ENCODE data around the gene ARSG. TPM values are rescaled to one million over a fixed set of nuclear protein-coding genes. Genes with fewer than 3 reads are reported as not detected.

ARSG gene
- total RNA-seq, 1 experiment from 2014 or later, result 1.0 TPM

DNA sequence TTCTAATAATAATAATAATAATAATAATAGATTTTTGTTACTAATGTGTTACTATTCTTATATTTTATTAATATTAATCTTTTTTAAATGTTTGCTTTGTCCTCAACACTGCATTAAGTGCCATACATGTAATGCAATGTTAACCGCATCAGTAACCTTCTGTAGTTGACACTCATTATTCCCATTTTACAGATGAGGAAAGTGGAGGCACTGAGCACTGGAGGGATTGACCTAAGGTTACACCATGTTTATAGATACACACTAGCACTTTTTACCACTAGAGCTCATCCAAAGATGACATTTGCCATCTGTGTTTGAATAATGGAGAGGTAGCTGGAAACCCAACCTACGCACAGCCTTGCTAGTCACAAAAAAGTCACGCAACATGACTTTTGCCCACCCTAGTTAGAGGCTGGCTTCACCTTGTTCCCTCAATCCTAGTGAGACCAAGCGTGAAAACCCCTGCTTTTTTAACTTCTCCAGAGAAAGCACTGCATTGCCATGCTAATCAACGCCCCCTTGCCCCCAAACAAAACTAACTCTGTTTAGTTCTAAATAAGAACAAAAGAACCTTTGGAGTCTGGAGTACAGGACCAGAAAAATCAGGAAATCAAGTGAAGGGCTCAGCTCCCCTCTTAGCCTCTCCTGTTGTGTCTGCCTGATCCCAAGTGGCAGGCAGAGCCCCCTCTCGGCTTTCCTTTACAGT, 2.3 kb downstream of the ARSG start:
- Histone ChIP-seq H3K27ac (no peak overlapping the region), H3K36me3 (no peaks in the 10 kb centered on the region), H3K4me1 (no peaks in the 10 kb centered on the region), H3K4me3 (no peak overlapping the region), H3K9me3 (replicated peaks) (no peaks in the 10 kb centered on the region), H3K27me3 (peaks cover 8% of the 10 kb centered on the region; the same call in 1 of the 2 replicates)
- no peak for DNase-seq

DNA sequence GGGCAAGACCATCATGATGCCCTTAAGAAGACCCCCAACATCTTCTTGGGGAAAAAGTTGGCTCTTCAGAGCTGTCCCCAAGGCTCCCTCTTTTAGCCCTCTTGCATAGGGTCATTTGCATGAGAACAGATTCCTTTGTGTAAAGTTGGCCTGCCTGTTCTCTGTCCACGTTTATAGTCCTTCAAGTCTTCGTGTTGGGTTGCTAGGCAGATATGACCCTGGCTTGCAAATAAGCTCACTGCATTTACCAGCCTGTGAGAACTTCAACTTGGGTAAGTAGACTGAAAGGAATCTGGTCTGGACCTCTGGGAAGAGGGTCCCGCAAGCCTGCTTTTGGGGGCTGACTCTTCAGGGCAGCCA, 2.9 kb downstream of the ARSG start:
- no peaks in the 10 kb centered on the region for H3K9me3 ChIP-seq (replicated peaks)
- H3K27me3 ChIP-seq, result peaks cover 8% of the 10 kb centered on the region; the same call in 1 of the 2 replicates
- no peak for DNase-seq
- no peaks in the 10 kb centered on the region for H3K36me3 ChIP-seq
- H3K4me3 ChIP-seq, result no peak overlapping the region
- no peaks in the 10 kb centered on the region for H3K4me1 ChIP-seq
- no peak overlapping the region for H3K27ac ChIP-seq

DNA sequence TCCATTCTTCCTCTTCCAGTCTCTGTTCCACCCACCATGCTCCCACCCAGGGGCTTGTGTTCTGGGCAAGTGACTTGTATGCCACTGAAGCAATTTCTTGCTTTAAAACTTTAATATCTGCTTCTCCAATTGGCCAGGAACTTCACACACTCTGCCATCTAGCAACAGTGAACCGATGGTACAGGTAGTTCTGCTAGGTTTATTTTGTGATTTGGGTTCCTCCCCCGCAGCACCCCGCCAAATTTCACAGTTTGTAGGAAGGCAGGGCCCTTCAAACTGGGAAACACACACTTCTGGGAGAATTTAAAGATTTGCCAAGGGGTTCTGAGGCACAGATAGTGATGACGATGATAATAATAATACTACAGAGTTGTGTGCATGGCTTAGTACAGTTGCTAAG, 3.3 kb downstream of the ARSG start:
- H3K27ac ChIP-seq, result no peak overlapping the region
- no peaks in the 10 kb centered on the region for H3K9me3 ChIP-seq (replicated peaks)
- no peak overlapping the region for H3K4me3 ChIP-seq
- H3K36me3 ChIP-seq, result no peaks in the 10 kb centered on the region
- DNase-seq, result no peak
- H3K27me3 ChIP-seq, result peaks cover 8% of the 10 kb centered on the region; the same call in 1 of the 2 replicates
- H3K4me1 ChIP-seq, result no peaks in the 10 kb centered on the region

DNA sequence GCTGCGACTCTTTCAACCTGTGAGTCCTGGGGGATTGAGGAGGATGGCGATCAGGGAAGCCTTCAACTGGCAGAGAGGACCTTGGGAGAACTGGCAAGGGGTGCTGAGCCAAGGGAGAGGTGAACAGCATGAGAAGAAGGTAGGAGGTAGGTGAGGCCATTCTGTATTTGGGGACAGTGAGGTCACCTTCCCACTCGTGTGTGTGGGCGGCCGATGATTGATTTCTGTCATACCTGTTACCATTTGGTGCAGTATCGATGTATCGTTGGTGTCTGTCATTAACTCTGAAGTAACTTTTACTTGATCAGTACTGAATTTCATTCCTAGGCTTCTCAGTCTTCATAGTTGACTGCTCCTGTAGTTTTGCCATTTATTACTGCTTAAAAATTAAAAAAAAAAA, 3.8 kb downstream of the ARSG start:
- no peak overlapping the region for H3K4me3 ChIP-seq
- no peak overlapping the region for H3K27ac ChIP-seq
- no peaks in the 10 kb centered on the region for H3K9me3 ChIP-seq (replicated peaks)
- peaks cover 8% of the 10 kb centered on the region; the same call in 1 of the 2 replicates for H3K27me3 ChIP-seq
- H3K4me1 ChIP-seq, result no peaks in the 10 kb centered on the region
- H3K36me3 ChIP-seq, result no peaks in the 10 kb centered on the region
- no peak for DNase-seq

DNA sequence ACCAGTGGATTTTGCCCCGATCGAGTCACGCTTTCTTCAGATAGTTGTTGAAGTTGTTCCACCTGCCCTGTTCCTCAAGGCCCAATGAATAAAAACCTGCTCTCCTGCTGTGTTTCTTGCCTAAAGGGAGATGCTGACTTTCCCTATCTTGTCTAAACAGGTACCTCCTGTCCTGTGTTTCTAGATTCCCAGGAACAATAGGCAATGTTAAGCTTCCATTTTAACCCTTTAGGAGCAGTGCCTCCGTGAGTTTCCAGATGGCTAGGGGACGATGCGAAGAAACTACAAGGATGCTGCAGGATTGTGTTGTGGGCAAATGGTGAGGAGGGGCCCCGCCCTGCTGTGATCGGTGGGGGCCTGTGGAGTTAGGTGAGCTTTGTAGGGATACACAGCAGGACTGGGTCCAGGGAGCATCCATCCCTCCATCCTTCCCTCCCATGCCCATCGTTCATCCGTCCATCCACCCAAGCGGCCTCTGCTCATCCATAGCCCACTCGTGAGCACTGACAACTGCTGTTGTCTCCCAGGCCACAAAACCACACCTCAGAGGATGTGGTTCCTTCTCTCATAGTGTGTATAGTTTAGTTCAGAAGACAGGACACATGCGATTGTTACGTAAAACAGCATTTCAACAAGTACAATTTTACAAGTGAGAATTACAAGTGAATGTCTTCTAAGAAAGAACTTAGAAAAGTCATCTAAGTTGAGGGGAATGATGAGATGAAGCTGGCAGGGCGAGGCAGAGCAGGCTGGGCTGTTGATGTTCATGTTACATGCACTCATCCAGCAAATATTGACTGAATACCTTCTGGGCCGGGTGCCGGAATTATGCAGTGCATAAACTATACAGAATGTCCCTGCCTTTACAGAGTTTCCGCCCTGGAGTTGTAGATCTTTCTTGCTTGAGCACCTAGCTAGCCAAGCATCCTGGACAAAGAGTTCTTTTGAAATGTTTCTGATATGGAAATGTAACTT, 5.2 kb downstream of the ARSG start:
- DNase-seq, result no peak
- H3K9me3 ChIP-seq (replicated peaks), result no peaks in the 10 kb centered on the region
- peaks cover under 1% of the 10 kb centered on the region for H3K4me1 ChIP-seq
- H3K36me3 ChIP-seq, result no peaks in the 10 kb centered on the region
- H3K27ac ChIP-seq, result no peak overlapping the region
- H3K4me3 ChIP-seq, result no peak overlapping the region
- peaks cover 8% of the 10 kb centered on the region; the same call in 1 of the 2 replicates for H3K27me3 ChIP-seq

DNA sequence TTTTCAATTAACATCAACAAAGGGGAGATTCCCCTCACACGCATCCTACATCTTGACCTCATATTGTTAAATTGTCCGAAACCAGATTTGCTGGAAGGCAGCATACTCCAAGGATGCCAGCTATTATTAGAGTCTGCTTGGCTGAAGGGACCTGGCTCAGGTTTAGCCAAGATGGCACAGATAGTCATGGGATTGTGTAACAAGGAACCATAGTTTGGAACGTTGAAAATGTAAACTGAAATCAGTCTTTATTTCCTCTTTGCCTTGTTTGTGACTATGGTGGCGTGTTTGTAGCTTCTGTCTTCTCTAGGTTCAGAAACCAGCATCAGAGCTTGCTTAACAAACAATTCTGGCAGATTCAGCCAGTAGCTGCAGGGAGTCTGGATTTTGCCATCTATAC, 5.9 kb downstream of the ARSG start:
- no peak for DNase-seq
- Histone ChIP-seq H3K27ac (no peak overlapping the region), H3K36me3 (no peaks in the 10 kb centered on the region), H3K4me1 (peaks cover 8% of the 10 kb centered on the region), H3K9me3 (replicated peaks) (no peaks in the 10 kb centered on the region), H3K4me3 (no peak overlapping the region), H3K27me3 (peaks cover 8% of the 10 kb centered on the region; the same call in 1 of the 2 replicates)

DNA sequence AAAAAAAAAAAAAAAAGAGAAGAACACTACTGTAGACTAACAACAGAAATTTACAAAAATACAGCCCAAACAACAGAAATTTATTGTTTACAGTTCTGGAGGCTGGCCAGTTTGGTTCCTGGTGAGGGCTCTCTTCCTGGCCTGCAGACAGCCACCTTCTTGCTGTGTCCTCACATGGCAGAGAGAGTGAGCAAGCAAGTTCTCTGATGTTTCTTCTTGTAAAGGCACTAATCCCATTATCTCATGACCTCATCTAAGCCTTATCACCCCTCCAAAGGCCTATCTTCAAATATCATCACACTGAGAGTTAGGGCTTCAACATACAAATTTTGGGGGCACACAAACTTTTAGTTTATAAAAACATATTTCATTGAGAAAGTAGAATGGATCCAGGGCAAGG, 7.3 kb downstream of the ARSG start:
- Histone ChIP-seq H3K27ac (no peak overlapping the region), H3K27me3 (no peaks in the 10 kb centered on the region), H3K4me3 (no peak overlapping the region), H3K9me3 (replicated peaks) (no peaks in the 10 kb centered on the region), H3K4me1 (peaks cover 15% of the 10 kb centered on the region), H3K36me3 (no peaks in the 10 kb centered on the region)
- DNase-seq, result no peak

DNA sequence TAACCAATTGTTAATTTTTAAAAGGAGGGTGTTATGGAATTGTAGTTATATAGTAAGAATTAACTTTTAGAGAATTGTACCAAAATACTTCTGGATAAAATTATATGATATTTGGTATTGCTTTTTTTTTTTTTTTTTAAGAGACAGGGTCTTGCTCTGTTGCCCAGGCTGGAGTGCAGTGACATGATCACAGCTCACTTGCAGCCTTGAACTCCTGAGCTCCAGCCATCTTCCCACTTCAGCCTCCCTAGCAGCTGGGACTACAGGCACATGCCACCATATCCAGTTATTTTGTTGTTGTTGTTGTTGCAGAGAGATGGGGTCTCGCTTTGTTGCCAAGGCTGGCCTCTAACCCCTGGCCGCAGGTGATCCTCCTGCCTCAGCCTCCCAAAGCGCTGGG, 8.5 kb downstream of the ARSG start:
- DNase-seq, result no peak
- Histone ChIP-seq H3K4me3 (no peak overlapping the region), H3K9me3 (replicated peaks) (no peaks in the 10 kb centered on the region), H3K4me1 (peaks cover 15% of the 10 kb centered on the region), H3K36me3 (no peaks in the 10 kb centered on the region), H3K27me3 (no peaks in the 10 kb centered on the region), H3K27ac (no peak overlapping the region)

DNA sequence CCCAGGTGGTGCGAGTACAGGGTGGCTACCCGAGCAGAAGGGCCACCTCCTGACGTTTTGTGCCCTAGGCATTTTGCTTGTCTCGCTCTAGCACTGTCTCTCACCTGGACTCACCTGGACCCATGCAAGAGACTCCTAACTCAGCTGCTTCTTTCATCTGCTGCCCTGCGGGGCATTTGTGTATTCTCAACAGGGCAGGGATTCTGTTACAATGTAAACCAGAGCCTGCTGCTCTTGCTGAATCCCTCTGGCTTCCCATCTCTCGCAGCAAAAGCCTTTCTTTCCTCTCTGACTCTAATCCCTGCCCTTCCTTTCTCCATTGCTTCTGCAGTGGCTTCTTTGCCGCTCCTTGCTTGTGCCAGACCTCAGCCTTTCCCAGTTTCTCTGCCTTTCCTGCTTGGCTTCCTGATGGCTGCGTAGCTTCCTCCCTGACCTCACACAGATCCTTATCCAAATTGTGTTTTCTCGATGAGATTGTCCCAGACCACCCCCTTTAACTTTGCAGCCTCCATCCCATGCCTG, 10.2 kb downstream of the ARSG start:
- DNase-seq, result peak in 1 of 2 experiments; percentile 25

DNA sequence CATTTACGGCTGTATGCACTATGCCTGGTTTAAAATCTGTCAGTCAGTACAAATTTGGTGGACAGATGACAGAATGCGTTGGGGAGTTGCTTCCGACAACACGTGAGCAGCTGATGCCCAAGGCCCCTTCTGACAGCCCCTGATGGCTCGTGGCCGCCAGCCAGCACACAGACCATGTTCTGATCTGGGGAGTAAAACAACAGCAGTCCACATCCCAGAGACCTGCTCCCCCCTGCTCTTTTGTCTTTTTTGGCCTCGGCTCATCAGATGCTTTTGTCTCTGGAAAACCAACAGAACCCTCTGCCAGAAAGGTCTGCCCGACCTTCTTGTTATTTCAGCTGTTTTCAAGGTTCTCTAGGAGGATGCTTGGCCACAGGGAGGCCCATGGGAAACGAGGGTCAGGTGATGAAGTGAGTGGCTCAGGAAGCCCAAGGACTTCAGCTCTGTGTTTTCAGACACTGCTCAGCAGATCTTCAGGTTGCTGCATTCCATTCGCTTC, 10.8 kb downstream of the ARSG start:
- H3K9me3 ChIP-seq (replicated peaks), result no peaks in the 10 kb centered on the region
- H3K27ac ChIP-seq, result no peak overlapping the region; the same call in 1 of the 2 replicates
- no peaks in the 10 kb centered on the region for H3K36me3 ChIP-seq
- H3K4me3 ChIP-seq, result no peak overlapping the region
- peaks cover 15% of the 10 kb centered on the region for H3K4me1 ChIP-seq
- peak; percentile 66 to 76 for DNase-seq
- no peaks in the 10 kb centered on the region for H3K27me3 ChIP-seq

More for the DNA sequence above, 10.2 kb downstream of the ARSG start:
- H3K4me3 ChIP-seq, result no peak overlapping the region
- H3K9me3 ChIP-seq (replicated peaks), result no peaks in the 10 kb centered on the region
- no peaks in the 10 kb centered on the region for H3K36me3 ChIP-seq
- no peaks in the 10 kb centered on the region for H3K27me3 ChIP-seq
- no peak overlapping the region for H3K27ac ChIP-seq
- H3K4me1 ChIP-seq, result peaks cover 15% of the 10 kb centered on the region

DNA sequence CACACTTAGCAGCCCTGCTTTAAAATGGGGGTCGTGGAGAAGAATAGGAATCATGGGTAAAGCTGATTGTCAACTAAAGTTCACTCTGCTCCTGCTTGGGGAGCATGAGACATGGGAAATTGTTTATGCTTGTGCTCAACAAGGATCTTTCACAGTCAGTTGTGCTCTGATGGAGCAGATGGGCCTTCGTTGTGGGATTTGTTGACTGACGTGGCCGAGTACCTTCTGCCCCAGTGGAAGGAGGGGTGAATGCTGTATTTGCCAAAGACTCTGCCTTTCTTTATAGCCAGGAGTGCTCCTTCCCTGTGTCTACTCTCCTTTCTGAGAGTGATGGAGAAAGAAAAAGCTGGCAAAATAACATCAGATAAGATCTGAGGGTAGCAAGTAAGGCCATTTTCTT, 11.4 kb downstream of the ARSG start:
- no peaks in the 10 kb centered on the region for H3K9me3 ChIP-seq (replicated peaks)
- no peaks in the 10 kb centered on the region for H3K27me3 ChIP-seq
- H3K4me3 ChIP-seq, result no peak overlapping the region
- DNase-seq, result no peak
- peaks cover 15% of the 10 kb centered on the region for H3K4me1 ChIP-seq
- no peaks in the 10 kb centered on the region for H3K36me3 ChIP-seq
- no peak overlapping the region; the same call in 1 of the 2 replicates for H3K27ac ChIP-seq

DNA sequence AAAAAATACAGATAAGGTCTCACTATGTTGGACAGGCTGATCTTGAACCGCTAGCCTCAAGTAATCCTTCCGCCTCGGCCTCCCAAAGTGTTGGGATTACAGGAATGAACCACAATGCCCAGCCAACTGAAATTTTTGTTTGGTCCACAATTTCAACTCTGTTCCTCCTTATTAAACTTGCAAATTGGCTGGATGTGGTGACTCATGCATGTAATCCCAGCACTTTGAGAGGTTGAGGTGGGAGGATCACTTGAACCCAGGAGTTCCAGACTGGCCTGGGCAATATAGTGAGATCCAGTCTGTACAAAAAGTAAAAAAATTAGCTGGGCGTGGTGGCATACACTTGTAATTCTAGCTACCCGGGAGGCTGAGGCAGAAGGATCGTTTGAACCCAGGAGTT, 13.4 kb downstream of the ARSG start:
- H3K27me3 ChIP-seq, result no peaks in the 10 kb centered on the region
- peaks cover 15% of the 10 kb centered on the region for H3K4me1 ChIP-seq
- no peak for DNase-seq
- no peak overlapping the region for H3K27ac ChIP-seq
- H3K4me3 ChIP-seq, result no peak overlapping the region
- H3K36me3 ChIP-seq, result no peaks in the 10 kb centered on the region
- H3K9me3 ChIP-seq (replicated peaks), result no peaks in the 10 kb centered on the region

DNA sequence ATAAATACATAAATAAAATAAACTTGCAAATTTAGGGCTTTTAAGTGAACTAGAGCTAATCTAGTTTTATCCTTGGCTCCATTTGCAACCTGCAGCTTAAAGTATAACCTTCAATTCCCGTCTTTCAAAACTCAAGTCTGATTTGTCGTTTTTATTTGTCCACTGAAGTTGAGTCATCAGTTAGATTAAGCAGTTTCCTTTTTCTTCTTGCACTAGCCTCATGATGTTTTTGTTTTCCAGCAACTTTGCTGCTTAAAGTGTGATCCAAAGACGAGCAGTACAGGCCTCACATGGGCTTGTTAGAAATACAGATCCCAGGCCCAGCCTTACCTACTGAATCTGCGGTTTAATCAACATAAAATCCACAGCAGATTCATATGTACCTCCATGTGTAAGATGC, 13.8 kb downstream of the ARSG start:
- H3K36me3 ChIP-seq, result no peaks in the 10 kb centered on the region
- no peak for DNase-seq
- no peak overlapping the region for H3K27ac ChIP-seq
- no peaks in the 10 kb centered on the region for H3K27me3 ChIP-seq
- H3K4me1 ChIP-seq, result peaks cover 15% of the 10 kb centered on the region
- H3K4me3 ChIP-seq, result no peak overlapping the region
- H3K9me3 ChIP-seq (replicated peaks), result no peaks in the 10 kb centered on the region

DNA sequence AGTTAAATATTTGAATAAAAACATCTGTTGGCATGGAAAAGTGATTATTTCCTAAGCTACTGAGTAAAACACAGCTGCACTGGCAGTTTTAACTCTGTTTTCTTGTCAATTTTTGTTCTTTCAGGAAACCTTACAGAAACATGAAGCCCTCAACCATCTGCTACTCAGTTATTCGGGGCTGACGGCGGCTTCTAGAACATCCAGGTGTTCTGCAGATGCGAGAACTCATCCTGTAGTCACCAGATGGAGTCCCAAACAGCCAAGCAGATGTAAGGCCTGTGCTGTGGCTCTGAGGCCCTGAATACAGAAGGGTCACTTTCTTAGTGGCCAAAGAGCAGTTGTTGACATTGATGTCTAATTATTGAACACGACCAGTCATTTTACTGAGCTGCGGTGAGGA, 15.5 kb downstream of the ARSG start:
- Histone ChIP-seq H3K4me3 (no peak overlapping the region), H3K9me3 (replicated peaks) (no peaks in the 10 kb centered on the region), H3K27me3 (no peaks in the 10 kb centered on the region), H3K27ac (no peak overlapping the region), H3K36me3 (no peaks in the 10 kb centered on the region), H3K4me1 (peaks cover 11% of the 10 kb centered on the region)
- no peak for DNase-seq

DNA sequence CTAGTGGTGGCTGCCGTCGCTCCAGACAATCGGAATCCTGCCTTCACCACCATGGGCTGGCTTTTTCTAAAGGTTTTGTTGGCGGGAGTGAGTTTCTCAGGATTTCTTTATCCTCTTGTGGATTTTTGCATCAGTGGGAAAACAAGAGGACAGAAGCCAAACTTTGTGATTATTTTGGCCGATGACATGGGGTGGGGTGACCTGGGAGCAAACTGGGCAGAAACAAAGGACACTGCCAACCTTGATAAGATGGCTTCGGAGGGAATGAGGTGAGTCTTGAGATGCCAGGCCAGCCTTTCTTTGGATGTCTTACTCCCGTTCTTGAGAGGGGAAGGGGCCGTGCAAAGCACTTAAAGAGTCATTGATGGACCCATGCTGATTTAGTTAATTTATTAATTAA, 16.1 kb downstream of the ARSG start:
- no peak overlapping the region for H3K27ac ChIP-seq
- no peak overlapping the region for H3K4me3 ChIP-seq
- H3K36me3 ChIP-seq, result no peaks in the 10 kb centered on the region
- no peaks in the 10 kb centered on the region for H3K27me3 ChIP-seq
- no peak for DNase-seq
- peaks cover 5% of the 10 kb centered on the region; the same call in 1 of the 2 replicates for H3K4me1 ChIP-seq
- H3K9me3 ChIP-seq (replicated peaks), result no peaks in the 10 kb centered on the region

Measured in SJCRH30 (cell line).